HS-27A (cell line): ENCODE measurements around the gene POM121L2.

ENCODE experiments used
- DNase-seq: peaks from one replicate; pipeline ENCODE4 v3.0.0-alpha.2; 2012; ENCODE audit warnings: low read depth, missing footprints

Gene POM121L2

GRCh38 chr6:27312146-27312949, at the start of gene POM121L2:
POM121L2 (minus strand) TSS chr6:27312273; CDS start chr6:27312170, 103 bp downstream.
- no peak for DNase-seq

GRCh38 chr6:27359231-27359630, 47.2 kb upstream of the POM121L2 start:
- DNase-seq: no peak

- DNase-seq: no peak
Measured at GRCh38 chr6:27358786-27359185, 46.7 kb upstream of the POM121L2 start.

GRCh38 chr6:27352850-27353249, 40.8 kb upstream of the POM121L2 start:
- DNase-seq: no peak

- DNase-seq: no peak
Measured at GRCh38 chr6:27334141-27334540, 22.1 kb upstream of the POM121L2 start.

GRCh38 chr6:27333642-27334040, 21.6 kb upstream of the POM121L2 start:
- DNase-seq: no peak

GRCh38 chr6:27332692-27333641, 20.9 kb upstream of the POM121L2 start:
- DNase-seq: peak; percentile 62

- DNase-seq: no peak
Measured at GRCh38 chr6:27327023-27327738, 15.1 kb upstream of the POM121L2 start.

- no peak for DNase-seq
Measured at GRCh38 chr6:27321901-27322300, 9.8 kb upstream of the POM121L2 start.

- DNase-seq: no peak
Measured at GRCh38 chr6:27321370-27321769, 9.3 kb upstream of the POM121L2 start.

GRCh38 chr6:27318973-27319372, 6.9 kb upstream of the POM121L2 start:
- no peak for DNase-seq

- DNase-seq: no peak
Measured at GRCh38 chr6:27314046-27314445, 2.0 kb upstream of the POM121L2 start.

- DNase-seq: no peak
Measured at GRCh38 chr6:27312950-27313271, 838 bp upstream of the POM121L2 start.

GRCh38 chr6:27311806-27312145, 297 bp downstream of the POM121L2 start:
- DNase-seq: no peak

- no peak for DNase-seq
Measured at GRCh38 chr6:27303613-27304272, 8.3 kb downstream of the POM121L2 start.

- no peak for DNase-seq
Measured at GRCh38 chr6:27297857-27298730, 14.0 kb downstream of the POM121L2 start.

- DNase-seq: no peak
Measured at GRCh38 chr6:27297484-27297856, 14.6 kb downstream of the POM121L2 start.

- DNase-seq: no peak
Measured at GRCh38 chr6:27296106-27296783, 15.8 kb downstream of the POM121L2 start.

GRCh38 chr6:27295301-27296079, 16.6 kb downstream of the POM121L2 start:
- peak; percentile 83 for DNase-seq

- DNase-seq: no peak
Measured at GRCh38 chr6:27294409-27294808, 17.7 kb downstream of the POM121L2 start.
